HepG2 (cell line): ENCODE data around the gene ESYT1. TPM values are rescaled to one million over a fixed set of nuclear protein-coding genes. Genes with fewer than 3 reads are reported as not detected.

Source experiments
- ATF6 ChIP-seq: sonication (generic); formaldehyde crosslinking; conservative IDR thresholded peaks from 2 replicates; pipeline ENCODE4 v1.4.0; 2020; ENCODE audit warnings: missing genetic modification reagents
- CCAR2 ChIP-seq: fragments of 200-400 bp; formaldehyde crosslinking; optimal IDR thresholded peaks from 2 replicates; pipeline ENCODE3; 2018; ENCODE audit warnings: low read depth, mild to moderate bottlenecking, low read length, moderate library complexity
- CREB1 ChIP-seq, 2 experiments: fragments of 450-650 bp in 1 of 2; IDR thresholded peaks; 2 replicates each; pipeline ENCODE4 v1.6.1; 2016 to 2017; ENCODE audit warnings: control low read depth in 1 of 2, mild to moderate bottlenecking in 1 of 2, missing compliant biosample characterization in 1 of 2, missing genetic modification characterization in 1 of 2
- HDAC6 ChIP-seq: fragments of 200-600 bp; sonication (generic); IDR thresholded peaks from 2 replicates; pipeline ENCODE4 v1.7.0; 2017; ENCODE audit warnings: mild to moderate bottlenecking, antibody characterized with exemption, low read length, low read depth
- MAFK ChIP-seq, 2 experiments: IDR thresholded peaks in 1 of 2; conservative IDR thresholded peaks in 1 of 2; 2 replicates each; pipeline ENCODE4 v1.6.1; 2011; ENCODE audit warnings: improper control_type of control experiment in 2 of 2, low read length in 2 of 2
- SOX6 ChIP-seq, 2 experiments: fragments of 450-650 bp in 1 of 2; sonication (generic) in 1 of 2; formaldehyde crosslinking in 1 of 2; IDR thresholded peaks; 2 replicates each; pipeline versions ENCODE4 v1.4.0 to v1.6.1; 2017 to 2020; ENCODE audit warnings: antibody characterized with exemption in 1 of 2, mild to moderate bottlenecking in 1 of 2, missing genetic modification reagents in 1 of 2
- TBL1XR1 ChIP-seq: fragments of 150-350 bp; IDR thresholded peaks from 2 replicates; pipeline ENCODE4 v1.6.1; 2014; ENCODE audit warnings: borderline replicate concordance, low read length; ENCODE audit not compliant: partially characterized antibody
- ZBED4 ChIP-seq: sonication (generic); formaldehyde crosslinking; IDR thresholded peaks from 2 replicates; pipeline ENCODE4 v1.4.0; 2020; ENCODE audit warnings: missing genetic modification reagents, borderline replicate concordance
- ZBTB10 ChIP-seq: sonication (generic); formaldehyde crosslinking; IDR thresholded peaks from 2 replicates; pipeline ENCODE4 v1.4.0; 2020; ENCODE audit warnings: missing genetic modification reagents, borderline replicate concordance
- ZHX1 ChIP-seq: sonication (generic); formaldehyde crosslinking; IDR thresholded peaks from 2 replicates; pipeline ENCODE4 v1.8.1; 2022; ENCODE audit warnings: low read depth, mild to moderate bottlenecking, missing genetic modification reagents
- ZNF136 ChIP-seq: sonication (generic); formaldehyde crosslinking; IDR thresholded peaks from 2 replicates; pipeline ENCODE4 v1.8.1; 2022; ENCODE audit warnings: low read depth, mild to moderate bottlenecking, moderate library complexity, missing genetic modification reagents
- ZNF17 ChIP-seq: sonication (generic); formaldehyde crosslinking; IDR thresholded peaks from 2 replicates; pipeline ENCODE4 v1.5.0; 2020; ENCODE audit warnings: mild to moderate bottlenecking, missing genetic modification reagents
- ZNF549 ChIP-seq: sonication (generic); formaldehyde crosslinking; IDR thresholded peaks from 2 replicates; pipeline ENCODE4 v1.5.0; 2020; ENCODE audit warnings: missing genetic modification reagents
- ZNF550 ChIP-seq: sonication (generic); formaldehyde crosslinking; IDR thresholded peaks from 2 replicates; pipeline ENCODE4 v1.4.0; 2020; ENCODE audit warnings: mild to moderate bottlenecking, missing genetic modification reagents, borderline replicate concordance
- ZNF605 ChIP-seq: sonication (generic); formaldehyde crosslinking; IDR thresholded peaks from 2 replicates; pipeline ENCODE4 v1.8.0; 2022; ENCODE audit warnings: mild to moderate bottlenecking, missing genetic modification reagents
- polyA plus RNA-seq, 8 experiments: library from polyadenylated mRNA; depleted of rRNA in 3 of 8; stranded (reverse) in 7 of 8; unstranded in 1 of 8; fragments of >200 nt; fragmentation: Illumina TruSeq in 4 of 8; extraction: Trizol in 4 of 8; gene quantifications; 2 replicates each; pipeline versions ENCODE4 v1.2.1 to v1.2.3, GENCODE V29; 2011 to 2016; ENCODE audit warnings: low read depth in 4 of 8, missing spikeins in 1 of 8, mixed read lengths in 1 of 8; ENCODE audit not compliant: insufficient read depth in 1 of 8
- total RNA-seq, 5 experiments: library from RNA; depleted of rRNA; stranded (reverse); fragments of >200 nt; fragmentation: Illumina TruSeq; extraction: Trizol; gene quantifications; 2 replicates each; pipeline ENCODE4 v1.2.3, GENCODE V29; 2016; ENCODE audit warnings: low read depth in 1 of 5

Gene ESYT1
- total and polyA plus RNA-seq, 2 of the 13 experiments (the other 11 are each of a cell fraction or from before 2014, with no cell fraction given), result 66.9 to 71.0 TPM

- TF ChIP-seq TBL1XR1, result no peak
- TF ChIP-seq ZBTB10 (CRISPR knock-in tag), result 0 out of 2 replicates have a peak, but pooled peaks have one; percentile 60
- 0 out of 2 replicates have a peak, but pooled peaks have one; percentile 65 for TF ChIP-seq ATF6
- no peak for TF ChIP-seq MAFK (conservative IDR thresholded peaks at IDR 0.05 in 1 of 2, IDR thresholded peaks at IDR 0.05 in 1 of 2; ENCODE audit: low read length in 2 of 2)
- TF ChIP-seq ZNF605 (CRISPR knock-in tag), result peak; percentile 91
- TF ChIP-seq ZBED4, result no peak
- no peak for TF ChIP-seq HDAC6
- TF ChIP-seq CCAR2, result no peak
- no peak for TF ChIP-seq ZNF136
- TF ChIP-seq ZNF17 (CRISPR knock-in tag), result no peak
- TF ChIP-seq ZHX1 (CRISPR knock-in tag), result peak; percentile 84; the same call in 1 of the 2 replicates
- no peak for TF ChIP-seq SOX6 (IDR thresholded peaks at IDR 0.05)
- TF ChIP-seq SOX6 (CRISPR knock-in tag; IDR thresholded peaks at IDR 0.05), result peak; percentile 80
- no peak for TF ChIP-seq ZNF549 (CRISPR knock-in tag)
- TF ChIP-seq CREB1 (IDR thresholded peaks at IDR 0.05), result peak; percentile 99
- peak; percentile 93 for TF ChIP-seq CREB1 (CRISPR knock-in tag; IDR thresholded peaks at IDR 0.05)
- TF ChIP-seq ZNF550 (CRISPR knock-in tag), result no peak
Measured at GRCh38 chr12:56117778-56118687, 10.0 kb upstream of the ESYT1 start, which contains the start of gene ZC3H10 (continued).
